ENCODE data around the gene SLC13A4.

The SLC13A4 gene

GRCh38 chr7:135769005-135769802 is 41.2 kb upstream of the SLC13A4 start:
- DNase-seq (ENCODE audit: low spot score), result no peak
- ATAC-seq (ENCODE audit: low read depth), result no peak
- no peaks in the 10 kb centered on the region for H3K36me3 ChIP-seq (ENCODE audit: low read depth)
- no peaks in the 10 kb centered on the region for H3K9me3 ChIP-seq (ENCODE audit: severe bottlenecking)
- H3K4me1 ChIP-seq (ENCODE audit: insufficient read depth, poor library complexity, severe bottlenecking), result peaks cover 18% of the 10 kb centered on the region
- no peaks in the 10 kb centered on the region for H3K27me3 ChIP-seq (ENCODE audit: insufficient read depth, poor library complexity, severe bottlenecking)
- no peak overlapping the region for H3K4me3 ChIP-seq (ENCODE audit: severe bottlenecking)
- no peak overlapping the region for H3K27ac ChIP-seq (ENCODE audit: poor library complexity, severe bottlenecking)
- TF ChIP-seq, protein P1, sequence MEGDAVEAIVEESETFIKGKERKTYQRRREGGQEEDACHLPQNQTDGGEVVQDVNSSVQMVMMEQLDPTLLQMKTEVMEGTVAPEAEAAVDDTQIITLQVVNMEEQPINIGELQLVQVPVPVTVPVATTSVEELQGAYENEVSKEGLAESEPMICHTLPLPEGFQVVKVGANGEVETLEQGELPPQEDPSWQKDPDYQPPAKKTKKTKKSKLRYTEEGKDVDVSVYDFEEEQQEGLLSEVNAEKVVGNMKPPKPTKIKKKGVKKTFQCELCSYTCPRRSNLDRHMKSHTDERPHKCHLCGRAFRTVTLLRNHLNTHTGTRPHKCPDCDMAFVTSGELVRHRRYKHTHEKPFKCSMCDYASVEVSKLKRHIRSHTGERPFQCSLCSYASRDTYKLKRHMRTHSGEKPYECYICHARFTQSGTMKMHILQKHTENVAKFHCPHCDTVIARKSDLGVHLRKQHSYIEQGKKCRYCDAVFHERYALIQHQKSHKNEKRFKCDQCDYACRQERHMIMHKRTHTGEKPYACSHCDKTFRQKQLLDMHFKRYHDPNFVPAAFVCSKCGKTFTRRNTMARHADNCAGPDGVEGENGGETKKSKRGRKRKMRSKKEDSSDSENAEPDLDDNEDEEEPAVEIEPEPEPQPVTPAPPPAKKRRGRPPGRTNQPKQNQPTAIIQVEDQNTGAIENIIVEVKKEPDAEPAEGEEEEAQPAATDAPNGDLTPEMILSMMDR (IDR thresholded peaks at IDR 0.05; ENCODE audit: poor library complexity, severe bottlenecking), result no peak

GRCh38 chr7:135768467-135768866 is 40.5 kb upstream of the SLC13A4 start:
- Histone ChIP-seq H3K9me3 (ENCODE audit: severe bottlenecking) (no peaks in the 10 kb centered on the region), H3K27me3 (ENCODE audit: insufficient read depth, poor library complexity, severe bottlenecking) (no peaks in the 10 kb centered on the region), H3K36me3 (ENCODE audit: low read depth) (no peaks in the 10 kb centered on the region), H3K4me1 (ENCODE audit: insufficient read depth, poor library complexity, severe bottlenecking) (peaks cover 12% of the 10 kb centered on the region), H3K27ac (ENCODE audit: poor library complexity, severe bottlenecking) (no peak overlapping the region), H3K4me3 (ENCODE audit: severe bottlenecking) (no peak overlapping the region)
- no peak for DNase-seq (ENCODE audit: low spot score)
- TF ChIP-seq, protein P1 (IDR thresholded peaks at IDR 0.05; ENCODE audit: poor library complexity, severe bottlenecking), result no peak
- ATAC-seq (ENCODE audit: low read depth), result no peak

- Histone ChIP-seq H3K36me3 (ENCODE audit: low read depth) (no peaks in the 10 kb centered on the region), H3K9me3 (ENCODE audit: severe bottlenecking) (no peaks in the 10 kb centered on the region), H3K4me1 (ENCODE audit: insufficient read depth, poor library complexity, severe bottlenecking) (peaks cover 8% of the 10 kb centered on the region), H3K27ac (ENCODE audit: poor library complexity, severe bottlenecking) (no peak overlapping the region), H3K4me3 (ENCODE audit: severe bottlenecking) (no peak overlapping the region), H3K27me3 (ENCODE audit: insufficient read depth, poor library complexity, severe bottlenecking) (no peaks in the 10 kb centered on the region)
- DNase-seq (ENCODE audit: low spot score) (no peak), ATAC-seq (ENCODE audit: low read depth) (no peak)
- TF ChIP-seq, protein P1 (IDR thresholded peaks at IDR 0.05; ENCODE audit: poor library complexity, severe bottlenecking), result no peak
These were observed 40.1 kb upstream of the SLC13A4 start for GRCh38 chr7:135768064-135768463.

DNA sequence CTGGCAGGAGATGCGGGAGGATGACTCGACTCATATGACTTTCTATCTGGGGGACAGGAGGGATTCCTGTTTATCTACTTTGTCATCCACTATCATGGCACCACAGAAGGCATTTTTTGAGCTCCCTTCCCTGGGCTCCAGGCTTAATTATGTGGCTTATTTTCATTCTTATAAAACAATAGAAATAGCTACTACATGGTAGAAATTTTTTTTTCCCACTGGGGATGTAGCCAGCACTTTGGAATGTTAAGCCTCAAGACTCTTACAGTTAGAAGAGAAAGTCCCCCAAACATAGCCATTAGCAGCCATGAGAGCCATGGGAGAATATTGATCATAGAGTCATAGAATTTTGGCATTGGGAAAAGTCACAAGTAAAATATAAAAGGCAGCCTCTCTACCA is 35.3 kb upstream of the SLC13A4 start:
- Histone ChIP-seq H3K4me3 (ENCODE audit: severe bottlenecking) (no peak overlapping the region), H3K36me3 (ENCODE audit: low read depth) (no peaks in the 10 kb centered on the region), H3K9me3 (ENCODE audit: severe bottlenecking) (no peaks in the 10 kb centered on the region), H3K27ac (ENCODE audit: poor library complexity, severe bottlenecking) (no peak overlapping the region), H3K4me1 (ENCODE audit: insufficient read depth, poor library complexity, severe bottlenecking) (peaks cover 6% of the 10 kb centered on the region), H3K27me3 (ENCODE audit: insufficient read depth, poor library complexity, severe bottlenecking) (no peaks in the 10 kb centered on the region)
- DNase-seq (ENCODE audit: low spot score), result no peak
- no peak for ATAC-seq (ENCODE audit: low read depth)
- TF ChIP-seq, protein P1 (IDR thresholded peaks at IDR 0.05; ENCODE audit: poor library complexity, severe bottlenecking), result no peak

Measured in RWPE2 (cell line).